MCF 10A (cell line): Measurements from ENCODE around the gene P2RX7. TPM values are rescaled to one million over a fixed set of nuclear protein-coding genes. Genes with fewer than 3 reads are reported as not detected.

Source experiments
- BruUV-seq: library from RNA; stranded (reverse); fragments of 400-500 nt; replicated peaks from 2 replicates; lab custom pipeline; 2021; lab: Mats Ljungman, UMichigan
- CTCF ChIA-PET: fragments of 300-600 bp; sonication (Branson Sonifier 250); formaldehyde crosslinking; extraction: SDS; loops from one replicate; lab custom pipeline; 2021; ENCODE audit warnings: antibody characterized with exemption, inconsistent platforms; lab: Yijun Ruan, JAX
- POLR2A ChIA-PET: fragments of 300-600, 350-650 bp; sonication (Branson Sonifier 250); formaldehyde crosslinking; extraction: SDS; loops from one replicate; lab custom pipeline; 2020; ENCODE audit warnings: antibody characterized with exemption, inconsistent platforms; lab: Yijun Ruan, JAX
- DNase-seq: peaks from one replicate; pipeline ENCODE4 v3.0.0-alpha.2; 2018; ENCODE audit not compliant: unreplicated experiment
- H3K27ac Mint-ChIP-seq: one replicate; pipeline ENCODE4 v1.8.0; 2022; ENCODE audit warnings: mild to moderate bottlenecking, low read depth, mixed read lengths; ENCODE audit not compliant: unreplicated experiment
- H3K27me3 Mint-ChIP-seq: one replicate; pipeline ENCODE4 v1.8.0; 2022; ENCODE audit warnings: mixed read lengths; ENCODE audit not compliant: insufficient read depth, unreplicated experiment
- H3K36me3 Mint-ChIP-seq: one replicate; pipeline ENCODE4 v1.8.0; 2022; ENCODE audit warnings: mild to moderate bottlenecking, moderate library complexity, mixed read lengths; ENCODE audit not compliant: insufficient read depth, unreplicated experiment
- H3K4me1 Mint-ChIP-seq: one replicate; pipeline ENCODE4 v1.8.0; 2022; ENCODE audit warnings: mixed read lengths; ENCODE audit not compliant: insufficient read depth, unreplicated experiment
- H3K4me3 Mint-ChIP-seq: one replicate; pipeline ENCODE4 v1.8.0; 2022; ENCODE audit warnings: mild to moderate bottlenecking, moderate library complexity, mixed read lengths; ENCODE audit not compliant: unreplicated experiment
- H3K9me3 Mint-ChIP-seq: one replicate; pipeline ENCODE4 v1.8.0; 2022; ENCODE audit warnings: mixed read lengths; ENCODE audit not compliant: unreplicated experiment
- CTCF ChIP-seq: fragments of 200-600 bp; IDR thresholded peaks from one replicate; pipeline ENCODE4 v1.8.0; 2022; ENCODE audit warnings: antibody characterized with exemption, mild to moderate bottlenecking; ENCODE audit not compliant: unreplicated experiment
- intact Hi-C: fragments of 100-400 bp; cut with micrococcal nuclease; formaldehyde crosslinking; loops from 2 replicates; pipeline ENCODE4 v1.14.1; 2022
- total RNA-seq: library from RNA; stranded (reverse); gene quantifications from 2 replicates; pipeline ENCODE4 v1.2.3, GENCODE V29; 2022

P2RX7 gene
- total RNA-seq, 1 experiment from 2014 or later = 0.68 TPM

GRCh38 chr12:121089031-121089812, 43.5 kb upstream of the P2RX7 start:
- ChIA-PET CTCF (interaction anchor here (0.6 kb wide), 2 partner anchors 73 to 732 kb away, joined by 3 to 6 read pairs; partner anchors contain the start of gene C12orf43), POLR2A (no interaction called here)
- TF ChIP-seq CTCF = no peak
- no TSS peak for BruUV-seq
- Mint-ChIP-seq H3K9me3 (no peaks in the 10 kb centered on the region), H3K27me3 (no peaks in the 10 kb centered on the region), H3K36me3 (no peaks in the 10 kb centered on the region), H3K27ac (no peak overlapping the region), H3K4me3 (no peak overlapping the region), H3K4me1 (peaks cover 7% of the 10 kb centered on the region)
- DNase-seq = no peak
- intact Hi-C loops = no loop called here

DNA sequence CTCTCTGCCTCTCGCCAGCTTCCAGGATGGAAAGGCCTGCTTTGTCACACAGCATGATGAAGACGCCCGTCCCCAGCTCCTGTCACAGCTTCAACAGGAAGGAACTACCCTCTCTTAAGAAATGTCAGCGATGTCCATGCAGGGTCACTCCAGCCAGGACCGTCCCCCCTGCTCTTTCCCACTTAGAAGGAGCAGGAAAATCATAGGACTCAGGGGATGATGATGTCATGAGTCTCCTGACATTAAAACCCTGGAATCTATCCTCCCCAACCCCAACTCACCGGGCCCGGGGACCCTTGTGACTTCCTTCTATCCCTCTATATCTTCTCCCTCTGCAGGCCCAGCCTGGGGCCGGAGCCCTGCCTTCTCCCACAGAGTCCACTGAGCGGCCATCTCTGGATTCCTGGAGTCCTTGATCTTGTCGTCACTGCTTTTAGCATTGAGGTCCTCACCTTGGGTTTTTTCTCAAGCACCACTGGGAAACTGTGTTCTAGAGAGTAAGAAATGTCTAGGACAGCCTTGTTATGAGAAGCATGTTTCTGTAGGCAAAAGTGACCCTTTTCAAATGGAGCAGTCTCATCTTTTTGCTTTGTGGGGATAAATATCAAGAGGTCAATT, 42.8 kb upstream of the P2RX7 start:
- intact Hi-C loops = no loop called here
- CTCF ChIA-PET = interaction anchor here (0.6 kb wide), 2 partner anchors 74 to 731 kb away, joined by 3 to 6 read pairs; partner anchors contain the start of gene C12orf43
- BruUV-seq = no TSS peak
- H3K36me3 Mint-ChIP-seq = no peaks in the 10 kb centered on the region
- POLR2A ChIA-PET = no interaction called here
- no peak overlapping the region for H3K27ac Mint-ChIP-seq
- no peak for TF ChIP-seq CTCF
- DNase-seq = no peak
- no peaks in the 10 kb centered on the region for H3K27me3 Mint-ChIP-seq
- no peak overlapping the region for H3K4me3 Mint-ChIP-seq
- H3K4me1 Mint-ChIP-seq = peaks cover 7% of the 10 kb centered on the region
- no peaks in the 10 kb centered on the region for H3K9me3 Mint-ChIP-seq

DNA sequence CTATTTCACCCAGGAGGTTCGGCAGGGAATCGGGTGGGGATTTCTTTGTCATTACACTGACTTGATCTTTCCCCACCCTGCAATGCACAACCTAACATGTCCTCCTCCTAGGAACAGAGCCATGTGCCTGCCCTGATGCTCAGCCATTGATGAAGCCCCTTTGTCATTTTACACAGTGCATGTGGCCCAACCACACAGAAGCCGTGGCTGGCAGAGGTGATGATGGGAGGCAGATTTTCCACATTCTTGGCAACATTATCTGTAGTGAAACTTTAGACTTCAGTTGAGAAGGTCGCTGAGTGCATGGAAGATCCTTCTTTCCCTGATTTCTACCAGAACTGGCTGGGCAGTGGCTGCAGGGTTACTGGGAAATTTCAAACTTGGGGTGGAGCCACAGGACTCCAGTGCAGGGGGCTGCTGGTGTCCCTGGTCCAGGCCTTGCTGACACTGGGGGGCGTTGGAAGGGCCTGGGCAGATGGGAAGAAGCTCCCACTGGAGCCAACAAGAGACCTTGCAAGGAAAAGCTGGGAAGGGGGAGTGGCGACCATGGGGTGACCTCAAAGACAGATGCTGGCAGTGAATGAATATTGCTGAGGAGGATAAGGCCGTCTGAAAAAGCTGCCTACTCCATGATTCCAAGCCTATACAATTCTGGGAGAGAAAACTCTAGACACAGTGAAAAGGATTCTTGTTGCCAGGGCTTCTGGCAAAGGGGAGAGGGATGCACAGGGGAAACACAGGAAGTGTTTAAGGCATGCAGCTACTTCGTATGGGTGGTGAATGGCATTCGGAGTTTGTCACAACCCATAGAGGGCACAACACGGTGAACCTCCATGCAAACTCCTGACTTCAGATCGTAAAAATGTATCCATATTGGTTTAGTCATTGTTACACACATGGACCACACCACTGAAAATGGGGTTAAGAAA, 41.8 kb upstream of the P2RX7 start:
- H3K4me1 Mint-ChIP-seq = peaks cover 14% of the 10 kb centered on the region
- no peaks in the 10 kb centered on the region for H3K36me3 Mint-ChIP-seq
- DNase-seq = no peak
- CTCF ChIA-PET = no interaction called here
- H3K27me3 Mint-ChIP-seq = peaks cover 9% of the 10 kb centered on the region
- POLR2A ChIA-PET = no interaction called here
- intact Hi-C loops = no loop called here
- no peaks in the 10 kb centered on the region for H3K9me3 Mint-ChIP-seq
- TF ChIP-seq CTCF = no peak
- BruUV-seq = no TSS peak
- no peak overlapping the region for H3K4me3 Mint-ChIP-seq
- no peak overlapping the region for H3K27ac Mint-ChIP-seq
